ENCODE measurements around the gene TSHZ2.

TSHZ2 gene

DNA sequence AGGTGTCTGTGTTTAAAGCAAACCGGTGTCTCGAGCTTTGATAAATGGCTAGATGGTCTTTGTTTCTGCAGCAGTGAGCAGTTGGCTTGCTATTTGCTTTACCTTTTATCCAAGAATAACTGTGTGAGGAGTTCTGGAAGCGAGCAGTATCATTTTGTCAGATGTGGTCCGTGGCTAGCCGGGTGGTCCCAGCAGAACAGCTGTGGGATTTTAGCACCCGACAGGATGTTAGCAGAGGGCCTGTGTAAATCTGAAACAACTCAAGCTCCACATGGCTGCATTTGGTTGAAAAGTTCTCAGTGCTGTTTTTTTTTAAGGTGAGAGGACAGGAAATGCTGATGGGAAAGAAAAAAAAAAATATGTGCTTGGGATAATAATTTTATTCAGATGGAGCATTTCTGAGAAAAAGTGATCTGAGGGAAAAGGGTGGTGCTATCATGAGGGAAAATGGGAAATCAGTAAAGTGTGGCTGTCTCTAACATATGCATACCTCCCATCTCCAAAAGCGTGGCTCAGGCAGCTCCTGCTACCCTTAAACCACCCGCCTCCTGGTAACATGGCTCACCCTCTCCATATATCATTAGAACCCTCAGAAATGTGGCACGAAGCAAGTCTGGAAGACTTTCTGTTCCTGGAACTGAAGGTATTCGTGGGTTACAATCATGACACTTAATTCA is 215.4 kb downstream of the TSHZ2 start:
- Histone ChIP-seq H3K36me3 (ENCODE audit: insufficient read depth, low read length) (no peaks in the 10 kb centered on the region), H3K4me3 (ENCODE audit: low read depth, low read length, poor library complexity, severe bottlenecking) (no peak overlapping the region), H3K9me2 (ENCODE audit: low read depth, low read length) (no peaks in the 10 kb centered on the region), H3K27ac (ENCODE audit: low read depth, low read length, poor library complexity, severe bottlenecking) (no peak overlapping the region), H3K9ac (ENCODE audit: low read length) (no peak overlapping the region), H3K79me2 (ENCODE audit: insufficient read depth, low read length) (no peaks in the 10 kb centered on the region), H2AFZ (ENCODE audit: low read length) (no peak overlapping the region), H4K20me1 (ENCODE audit: insufficient read depth, low read length) (no peaks in the 10 kb centered on the region), H3K4me2 (ENCODE audit: low read length) (no peak overlapping the region), H3K27me3 (ENCODE audit: insufficient read depth, low read length) (no peaks in the 10 kb centered on the region), H3F3A (ENCODE audit: insufficient read depth, low read length) (no peaks in the 10 kb centered on the region), H3K4me1 (ENCODE audit: insufficient read depth, low read length, severe bottlenecking) (no peaks in the 10 kb centered on the region), H3K9me3 (ENCODE audit: low read length) (no peaks in the 10 kb centered on the region)
- TF ChIP-seq EZH2 (IDR thresholded peaks at IDR 0.05; ENCODE audit: borderline replicate concordance, low read length), result no peak
- TF ChIP-seq, protein P1, sequence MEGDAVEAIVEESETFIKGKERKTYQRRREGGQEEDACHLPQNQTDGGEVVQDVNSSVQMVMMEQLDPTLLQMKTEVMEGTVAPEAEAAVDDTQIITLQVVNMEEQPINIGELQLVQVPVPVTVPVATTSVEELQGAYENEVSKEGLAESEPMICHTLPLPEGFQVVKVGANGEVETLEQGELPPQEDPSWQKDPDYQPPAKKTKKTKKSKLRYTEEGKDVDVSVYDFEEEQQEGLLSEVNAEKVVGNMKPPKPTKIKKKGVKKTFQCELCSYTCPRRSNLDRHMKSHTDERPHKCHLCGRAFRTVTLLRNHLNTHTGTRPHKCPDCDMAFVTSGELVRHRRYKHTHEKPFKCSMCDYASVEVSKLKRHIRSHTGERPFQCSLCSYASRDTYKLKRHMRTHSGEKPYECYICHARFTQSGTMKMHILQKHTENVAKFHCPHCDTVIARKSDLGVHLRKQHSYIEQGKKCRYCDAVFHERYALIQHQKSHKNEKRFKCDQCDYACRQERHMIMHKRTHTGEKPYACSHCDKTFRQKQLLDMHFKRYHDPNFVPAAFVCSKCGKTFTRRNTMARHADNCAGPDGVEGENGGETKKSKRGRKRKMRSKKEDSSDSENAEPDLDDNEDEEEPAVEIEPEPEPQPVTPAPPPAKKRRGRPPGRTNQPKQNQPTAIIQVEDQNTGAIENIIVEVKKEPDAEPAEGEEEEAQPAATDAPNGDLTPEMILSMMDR (IDR thresholded peaks at IDR 0.05; ENCODE audit: low read length), result no peak

DNA sequence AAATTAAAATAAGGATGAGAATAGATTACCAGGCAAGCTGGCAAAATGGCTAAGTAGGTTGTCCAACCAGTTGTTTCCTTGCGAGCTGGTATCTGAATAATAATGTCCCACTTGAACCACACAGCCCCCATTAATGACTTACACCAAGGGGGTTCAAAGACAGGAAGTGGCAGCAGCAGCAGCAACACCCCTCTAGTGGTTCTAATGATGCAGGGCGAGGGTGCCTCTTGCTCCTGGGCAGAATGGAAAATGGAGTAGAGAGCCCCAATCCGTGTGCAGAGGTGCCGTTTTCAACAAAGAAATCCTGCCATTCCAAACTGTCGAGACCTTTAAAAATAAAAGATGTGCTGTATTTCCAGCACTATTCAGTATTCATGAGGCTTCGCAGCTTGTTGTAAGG is 218.1 kb downstream of the TSHZ2 start:
- Histone ChIP-seq H2AFZ (ENCODE audit: low read length) (no peak overlapping the region), H3K9ac (ENCODE audit: low read length) (no peak overlapping the region), H3K4me1 (ENCODE audit: insufficient read depth, low read length, severe bottlenecking) (no peaks in the 10 kb centered on the region), H3K4me2 (ENCODE audit: low read length) (no peak overlapping the region), H3K9me3 (ENCODE audit: low read length) (no peaks in the 10 kb centered on the region), H3K27me3 (ENCODE audit: insufficient read depth, low read length) (peaks cover 3% of the 10 kb centered on the region), H3K79me2 (ENCODE audit: insufficient read depth, low read length) (no peaks in the 10 kb centered on the region), H3K9me2 (ENCODE audit: low read depth, low read length) (no peaks in the 10 kb centered on the region), H4K20me1 (ENCODE audit: insufficient read depth, low read length) (no peaks in the 10 kb centered on the region), H3K4me3 (ENCODE audit: low read depth, low read length, poor library complexity, severe bottlenecking) (no peak overlapping the region), H3F3A (ENCODE audit: insufficient read depth, low read length) (no peaks in the 10 kb centered on the region), H3K36me3 (ENCODE audit: insufficient read depth, low read length) (no peaks in the 10 kb centered on the region), H3K27ac (ENCODE audit: low read depth, low read length, poor library complexity, severe bottlenecking) (no peak overlapping the region)
- no peak for TF ChIP-seq EZH2 (IDR thresholded peaks at IDR 0.05; ENCODE audit: borderline replicate concordance, low read length)
- TF ChIP-seq, protein P1 (IDR thresholded peaks at IDR 0.05; ENCODE audit: low read length), result no peak

DNA sequence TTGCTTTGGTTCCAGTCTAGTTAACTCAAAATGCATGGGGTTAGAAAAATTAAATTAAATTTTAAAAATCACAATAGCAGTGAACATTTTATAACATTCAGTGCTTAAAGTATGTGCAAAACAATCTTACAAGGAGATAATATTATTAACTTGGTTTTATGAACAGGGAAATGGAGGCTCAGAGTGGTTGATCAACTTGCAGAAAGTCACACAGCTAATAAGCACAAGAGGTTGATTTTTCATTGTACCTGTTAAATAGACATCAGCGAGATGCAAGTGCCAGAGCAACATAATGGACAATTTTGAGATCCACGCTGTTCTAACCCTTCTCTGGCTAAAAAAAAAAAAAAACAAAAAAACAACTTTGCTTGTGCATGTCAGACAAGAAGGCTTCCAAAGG is 219.8 kb downstream of the TSHZ2 start:
- Histone ChIP-seq H3K4me2 (ENCODE audit: low read length) (no peak overlapping the region), H3K36me3 (ENCODE audit: insufficient read depth, low read length) (no peaks in the 10 kb centered on the region), H3F3A (ENCODE audit: insufficient read depth, low read length) (no peaks in the 10 kb centered on the region), H3K27me3 (ENCODE audit: insufficient read depth, low read length) (peaks cover 3% of the 10 kb centered on the region), H3K9me3 (ENCODE audit: low read length) (no peaks in the 10 kb centered on the region), H2AFZ (ENCODE audit: low read length) (no peak overlapping the region), H3K4me3 (ENCODE audit: low read depth, low read length, poor library complexity, severe bottlenecking) (no peak overlapping the region), H3K9me2 (ENCODE audit: low read depth, low read length) (no peaks in the 10 kb centered on the region), H4K20me1 (ENCODE audit: insufficient read depth, low read length) (no peaks in the 10 kb centered on the region), H3K27ac (ENCODE audit: low read depth, low read length, poor library complexity, severe bottlenecking) (no peak overlapping the region), H3K9ac (ENCODE audit: low read length) (no peak overlapping the region), H3K4me1 (ENCODE audit: insufficient read depth, low read length, severe bottlenecking) (no peaks in the 10 kb centered on the region), H3K79me2 (ENCODE audit: insufficient read depth, low read length) (no peaks in the 10 kb centered on the region)
- TF ChIP-seq, protein P1 (IDR thresholded peaks at IDR 0.05; ENCODE audit: low read length), result no peak
- no peak for TF ChIP-seq EZH2 (IDR thresholded peaks at IDR 0.05; ENCODE audit: borderline replicate concordance, low read length)

Measured in OCI-LY1 (cell line).